NCI-H1048 (cell line): Measurements from ENCODE around the gene AGPAT3.
"Not testable (repeated sequence)": the region's sequence is repeated elsewhere in the genome, so short reads cannot be mapped to it uniquely, and the experiment has no call there.

ENCODE experiments used
- DNase-seq: peaks from one replicate; lab custom pipeline; 2025; lab: John Stamatoyannopoulos, UW

The AGPAT3 gene

DNA sequence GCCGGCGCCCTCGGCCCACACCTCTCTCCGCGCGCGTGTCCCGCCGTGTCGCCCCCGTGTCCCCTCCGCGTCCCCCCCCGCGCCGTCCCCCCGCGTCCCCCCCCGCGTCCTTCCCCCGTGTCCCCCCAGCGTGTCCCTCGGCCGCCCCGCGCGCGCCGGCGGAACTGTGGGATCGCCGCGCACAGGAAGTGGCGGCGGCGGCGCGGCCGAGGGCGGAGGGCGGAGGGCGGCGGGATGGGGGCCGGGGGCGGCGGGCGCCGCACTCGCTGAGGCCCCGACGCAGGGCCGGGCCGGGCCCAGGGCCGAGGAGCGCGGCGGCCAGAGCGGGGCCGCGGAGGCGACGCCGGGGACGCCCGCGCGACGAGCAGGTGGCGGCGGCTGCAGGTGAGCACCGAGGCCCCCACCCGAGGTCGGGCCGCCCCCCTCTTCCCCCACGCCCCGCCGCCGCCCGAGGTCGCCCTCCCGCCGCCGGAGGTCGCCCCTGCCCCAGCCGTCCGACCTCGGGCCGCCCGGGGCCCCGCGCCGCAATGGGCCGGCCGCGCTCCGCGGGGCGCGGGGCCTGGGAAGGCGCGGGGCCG, at the start of gene AGPAT3:
Gene AGPAT3 (plus strand): TSS at position 262 of the 578 bp plus-strand sequence. CDS start 94,459 bp downstream, outside the sequence.
- DNase-seq, result no peak

GRCh38 chr21:43815991-43816390, 49.0 kb upstream of the AGPAT3 start:
- no peak for DNase-seq

DNA sequence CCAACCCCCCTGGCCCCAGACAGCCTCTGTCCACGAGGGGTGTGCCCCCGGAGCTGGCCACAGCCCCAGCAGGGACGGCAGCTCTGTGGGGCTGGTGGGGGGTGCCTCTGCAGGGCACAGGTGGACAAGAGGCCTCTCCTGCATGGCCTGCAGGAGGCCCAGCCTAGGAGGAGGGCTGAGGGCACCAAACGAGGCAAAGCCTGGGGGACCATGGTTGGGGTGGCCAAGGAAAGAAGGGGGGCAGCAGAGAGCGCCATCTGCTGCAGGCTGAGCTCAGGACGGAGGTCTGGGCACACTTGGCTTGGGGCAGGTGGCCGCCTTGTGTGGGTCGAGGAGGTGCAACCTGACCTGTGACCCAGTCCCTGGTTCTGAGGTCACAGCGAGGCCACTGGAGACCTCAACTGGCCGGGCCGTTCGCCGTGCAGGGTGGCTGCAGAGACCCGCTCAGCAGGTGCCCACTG, 48.4 kb upstream of the AGPAT3 start:
- no peak for DNase-seq

DNA sequence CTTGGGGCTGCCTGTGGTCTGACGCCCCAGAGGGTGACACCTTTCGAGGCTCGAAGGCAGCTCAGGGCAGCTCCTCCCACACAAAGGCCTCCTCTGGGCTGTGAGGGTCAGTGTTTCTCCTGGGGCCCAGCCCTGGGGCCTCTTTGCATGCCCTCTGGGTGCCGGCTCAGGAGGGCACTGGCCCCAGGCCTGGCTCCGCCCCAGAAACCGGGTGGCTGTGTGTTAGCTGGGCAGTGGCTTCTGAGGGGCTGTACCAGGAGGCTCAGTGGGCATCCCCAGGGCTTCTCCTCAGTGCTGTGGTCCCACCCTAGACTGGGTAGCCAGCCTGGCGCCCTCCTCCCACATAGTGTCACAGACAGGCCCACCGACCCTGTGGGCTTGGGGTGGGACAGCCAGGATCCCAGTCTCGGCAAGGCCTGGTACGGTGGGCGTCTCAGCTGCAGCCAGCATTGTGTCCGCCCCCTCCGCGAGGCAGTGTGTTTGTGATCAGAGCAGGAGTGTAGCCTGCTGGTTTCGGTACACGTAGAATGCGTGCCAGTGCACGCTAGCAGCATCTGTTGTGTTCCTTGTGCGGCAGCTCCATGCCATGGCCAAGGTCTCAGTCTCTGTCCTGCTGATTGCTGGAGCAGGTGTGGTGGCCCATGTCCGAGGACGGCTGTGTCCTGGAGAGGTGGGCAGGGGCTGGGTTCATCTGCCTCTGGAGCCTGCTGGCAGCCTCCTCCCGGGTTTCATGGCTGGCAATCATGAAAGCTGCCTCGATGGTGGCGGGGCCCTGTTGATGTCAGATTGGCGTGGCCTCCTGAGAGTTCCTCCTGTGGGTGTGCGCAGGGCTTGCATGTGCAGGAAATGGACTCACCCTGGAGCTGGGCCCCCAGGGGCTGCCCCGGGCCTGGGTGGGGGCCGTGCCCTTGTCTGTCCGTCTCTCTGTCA, 47.6 kb upstream of the AGPAT3 start:
- DNase-seq, result no peak

- no peak for DNase-seq
These were observed 46.3 kb upstream of the AGPAT3 start for GRCh38 chr21:43818685-43819084.

DNA sequence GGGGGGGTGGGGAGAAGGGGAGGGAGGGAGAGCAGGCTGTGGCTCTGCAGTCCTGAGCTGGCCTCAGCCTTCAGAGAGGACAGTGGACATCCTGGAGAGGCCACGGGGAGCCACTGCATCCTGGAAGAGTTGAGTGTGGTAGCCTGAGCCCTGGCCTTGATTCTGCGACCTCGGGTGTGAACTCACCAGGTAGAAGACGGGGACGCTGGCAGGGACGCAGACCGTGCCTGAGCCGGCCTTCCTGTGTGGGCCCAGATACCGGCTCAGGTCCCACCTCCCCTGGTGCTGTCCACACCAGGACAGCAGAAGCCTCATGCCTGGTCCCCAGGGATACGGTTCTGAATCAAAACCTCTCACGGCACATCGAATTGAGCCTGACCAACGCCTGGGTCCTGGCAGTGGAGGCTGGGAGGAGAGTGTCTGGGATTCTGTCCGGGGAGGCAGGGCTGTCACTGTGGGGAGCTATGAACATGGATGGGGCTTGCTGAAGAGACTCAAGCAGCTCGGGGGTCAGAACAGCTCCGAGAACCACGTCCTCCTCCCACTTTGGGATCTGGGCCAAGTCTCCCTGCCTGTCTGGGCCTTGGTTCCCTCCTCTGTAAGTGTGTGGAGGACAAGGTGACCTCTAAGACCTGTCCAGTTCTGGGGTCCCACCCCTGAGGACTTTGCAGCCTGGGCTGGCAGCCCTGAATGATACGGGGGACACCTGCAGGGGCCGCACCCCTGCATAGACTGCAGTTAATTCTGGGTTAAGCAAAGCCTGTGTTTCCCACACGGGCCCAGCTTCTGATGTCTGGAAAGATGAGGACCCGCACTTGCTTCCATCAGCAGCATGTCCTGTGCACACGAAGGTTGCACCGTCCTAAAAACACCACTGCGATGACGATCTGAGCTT, 45.3 kb upstream of the AGPAT3 start:
- DNase-seq, result no peak

DNA sequence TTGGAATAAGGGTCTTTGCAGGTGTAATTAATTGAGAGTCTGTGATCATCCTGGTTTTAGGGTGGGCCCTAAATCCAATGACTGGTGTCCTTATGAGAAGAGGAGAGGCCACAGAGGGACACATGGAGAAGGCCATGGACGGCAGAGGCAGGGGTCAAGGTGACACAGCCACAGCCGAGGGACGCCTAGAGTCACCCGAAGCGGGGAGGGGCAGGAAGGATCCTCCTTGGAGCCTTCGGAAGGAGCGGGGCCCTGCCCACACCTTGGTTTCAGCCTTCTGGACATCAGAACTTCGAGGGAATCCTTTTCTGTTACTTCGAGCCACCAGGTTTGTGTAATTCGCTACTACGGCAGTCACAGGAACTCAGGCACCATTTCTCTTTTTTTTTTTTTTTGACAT, 44.6 kb upstream of the AGPAT3 start:
- no peak for DNase-seq

DNA sequence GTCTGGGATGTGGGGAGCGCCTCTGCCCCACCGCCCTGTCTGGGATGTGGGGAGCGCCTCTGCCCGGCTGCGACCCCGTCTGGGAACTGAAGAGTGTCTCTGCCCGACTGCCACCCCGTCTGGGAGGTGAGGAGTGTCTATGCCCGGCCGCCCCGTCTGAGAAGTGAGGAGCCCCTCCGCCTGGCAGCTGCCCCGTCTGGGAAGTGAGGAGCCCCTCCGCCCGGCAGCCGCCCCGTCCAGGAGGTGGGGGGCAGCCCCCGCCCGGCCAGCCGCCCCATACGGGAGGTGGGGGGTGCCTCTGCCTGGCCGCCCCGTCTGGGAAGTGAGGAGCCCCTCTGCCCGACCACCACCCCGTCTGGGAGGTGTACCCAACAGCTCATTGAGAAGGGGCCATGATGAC, 42.9 kb upstream of the AGPAT3 start:
- not testable (repeated sequence) for DNase-seq

- not testable (repeated sequence) for DNase-seq
These were observed 42.3 kb upstream of the AGPAT3 start for GRCh38 chr21:43822741-43823140.

DNA sequence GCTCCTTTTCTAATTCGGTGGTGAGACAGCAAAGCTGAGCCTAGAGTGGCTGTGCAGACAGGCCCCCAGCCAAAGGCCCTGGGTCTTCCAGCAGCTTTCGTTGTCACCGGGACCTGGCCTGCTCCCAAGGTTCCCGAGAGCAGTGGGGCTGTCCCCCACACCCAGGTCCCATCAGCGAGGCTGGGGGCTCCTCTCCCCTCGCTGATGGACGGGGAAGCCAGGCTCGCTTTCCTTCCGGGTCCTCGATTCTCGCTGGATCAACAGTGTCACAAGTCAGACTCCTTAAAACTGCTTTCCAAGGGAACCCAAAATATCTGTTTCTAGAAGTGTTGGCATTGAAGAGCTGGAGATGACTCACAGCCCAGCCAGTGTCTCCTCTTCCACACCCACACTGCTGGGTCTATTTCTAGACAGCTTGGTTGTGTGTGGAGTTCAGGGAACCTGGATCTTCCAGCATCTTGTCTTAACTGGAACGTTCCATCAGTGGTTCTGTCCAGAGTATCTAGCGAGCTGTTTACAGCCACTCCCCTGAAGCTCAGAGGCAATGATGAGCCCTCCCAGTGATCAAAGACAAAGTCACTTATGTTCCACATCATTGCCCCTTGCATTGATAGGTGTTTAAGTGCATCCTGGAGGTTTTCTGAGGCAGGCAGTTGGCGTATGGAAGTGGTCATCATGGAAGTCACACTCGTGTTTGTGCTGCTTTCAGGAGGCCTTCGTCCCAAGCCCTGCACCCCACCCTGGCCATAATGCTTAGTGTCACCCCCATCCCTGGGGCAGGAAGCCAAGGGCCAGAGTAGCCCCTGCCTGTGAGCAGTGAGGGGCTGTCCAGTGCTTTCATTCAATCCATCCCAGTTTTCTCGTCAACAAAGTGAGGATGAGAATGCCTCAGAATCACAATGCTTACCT, 40.4 kb upstream of the AGPAT3 start:
- no peak for DNase-seq

DNA sequence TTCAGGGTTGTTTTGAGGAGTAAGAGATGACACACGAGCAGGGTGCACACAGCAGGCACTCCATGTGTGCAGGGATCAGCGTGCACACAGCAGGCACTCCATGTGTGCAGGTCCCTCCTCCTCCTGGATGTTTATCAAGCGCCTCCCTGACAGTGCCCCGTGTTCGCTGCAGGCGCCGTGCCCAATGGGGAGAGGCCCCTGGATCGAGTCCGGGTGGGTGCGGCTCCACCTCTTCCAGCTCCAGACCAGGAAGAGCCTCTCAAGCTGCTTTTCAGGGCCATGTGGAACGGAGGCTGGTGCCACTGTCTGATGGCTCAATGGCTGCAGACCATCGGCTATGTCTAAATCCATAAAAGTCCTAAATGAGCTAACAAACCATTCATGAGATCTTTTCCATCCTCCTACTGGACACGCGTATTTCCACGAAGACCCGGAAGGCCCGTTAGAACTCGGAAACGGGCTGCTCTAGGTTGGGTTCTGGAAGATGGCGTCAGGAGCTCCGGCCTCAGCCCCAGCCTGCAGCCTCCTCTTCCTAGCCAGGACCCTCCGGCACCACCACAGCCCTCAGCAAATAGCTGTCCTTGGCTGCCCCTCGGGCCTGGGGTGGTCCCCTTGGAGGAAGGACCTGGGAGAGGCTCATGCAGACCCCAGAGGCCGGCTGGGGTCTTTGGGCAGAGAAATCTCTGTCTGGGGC, 39.6 kb upstream of the AGPAT3 start:
- DNase-seq, result no peak

DNA sequence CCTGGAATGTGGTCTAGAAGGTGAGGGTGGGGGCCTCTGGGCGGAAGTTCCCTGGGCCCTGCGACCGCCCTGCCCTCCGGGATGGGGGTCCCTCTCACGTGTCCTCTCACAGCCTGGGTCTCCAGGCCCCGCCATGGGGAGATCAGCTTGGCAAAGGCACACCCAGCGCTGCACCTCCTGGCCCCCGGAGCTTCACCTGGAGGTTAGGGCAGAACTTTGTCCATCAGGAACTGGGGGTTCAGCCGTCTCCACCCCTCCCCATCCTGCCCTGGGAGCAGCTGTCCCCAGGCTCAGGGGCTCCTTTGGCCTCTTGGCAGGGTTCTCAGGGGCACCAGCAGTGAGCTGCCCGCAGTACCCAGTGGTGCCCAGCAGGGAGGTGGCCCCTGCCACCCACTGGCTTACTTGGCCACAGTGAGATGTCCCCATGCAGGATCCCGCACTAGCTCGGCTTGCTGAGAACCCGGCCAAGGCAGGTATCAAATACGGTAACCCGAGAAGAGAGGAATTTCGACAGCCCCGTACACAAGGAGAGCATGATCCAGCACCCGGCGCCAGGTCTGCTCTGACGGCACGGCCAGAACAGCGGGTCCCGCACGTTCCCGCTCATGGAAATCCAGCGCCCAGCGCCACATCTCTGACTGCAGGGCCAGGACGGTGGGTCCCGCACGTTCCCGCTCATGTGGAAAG, 38.9 kb upstream of the AGPAT3 start:
- no peak for DNase-seq

DNA sequence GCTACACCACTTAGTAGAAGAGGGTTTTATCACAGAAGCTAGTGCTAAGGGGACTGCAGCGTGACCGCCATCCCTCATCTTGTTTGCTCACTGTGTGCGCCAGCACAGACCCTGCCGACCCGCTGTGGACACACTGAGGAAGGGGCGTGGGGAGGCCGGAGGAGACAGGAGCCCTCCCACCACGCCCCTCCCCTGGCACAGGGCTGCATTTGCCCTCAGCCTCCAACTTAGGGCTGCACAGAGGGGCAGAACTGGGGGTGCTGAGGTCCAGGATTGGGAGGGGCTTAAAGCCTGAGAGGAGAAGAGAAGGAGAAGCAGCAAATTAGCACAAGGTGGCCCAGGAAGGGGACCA, 38.4 kb upstream of the AGPAT3 start:
- no peak for DNase-seq

DNA sequence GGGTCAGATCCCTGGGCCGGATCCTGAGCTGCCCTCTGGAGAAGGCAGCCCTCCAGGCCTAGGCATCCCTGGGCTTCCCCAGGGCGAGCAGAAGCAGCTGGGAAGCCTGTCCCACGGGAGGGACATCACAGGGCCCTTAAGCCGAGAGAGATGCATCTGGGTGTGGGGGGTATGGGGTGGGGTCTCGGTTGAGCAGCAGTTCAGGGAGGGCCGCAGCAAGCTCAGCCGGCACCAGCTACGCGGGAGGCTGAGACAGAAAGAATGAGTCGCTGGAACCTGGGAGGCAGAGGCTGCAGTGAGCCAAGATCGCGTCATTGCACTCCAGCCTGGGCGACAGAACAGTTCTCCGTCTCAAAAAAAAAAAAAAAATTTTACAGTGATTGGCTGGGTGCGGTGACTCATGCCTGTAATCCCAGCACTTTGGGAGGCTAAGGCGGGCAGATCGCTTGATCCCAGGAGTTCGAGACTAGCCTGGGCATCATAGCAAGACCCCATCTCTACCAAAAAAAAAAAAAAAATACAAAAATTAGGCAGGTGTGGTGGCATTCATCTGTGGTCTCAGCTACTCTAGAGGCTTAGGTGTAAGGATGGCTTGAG, 37.9 kb upstream of the AGPAT3 start:
- DNase-seq, result no peak

- no peak for DNase-seq
These were observed 35.9 kb upstream of the AGPAT3 start for GRCh38 chr21:43829161-43829560.

DNA sequence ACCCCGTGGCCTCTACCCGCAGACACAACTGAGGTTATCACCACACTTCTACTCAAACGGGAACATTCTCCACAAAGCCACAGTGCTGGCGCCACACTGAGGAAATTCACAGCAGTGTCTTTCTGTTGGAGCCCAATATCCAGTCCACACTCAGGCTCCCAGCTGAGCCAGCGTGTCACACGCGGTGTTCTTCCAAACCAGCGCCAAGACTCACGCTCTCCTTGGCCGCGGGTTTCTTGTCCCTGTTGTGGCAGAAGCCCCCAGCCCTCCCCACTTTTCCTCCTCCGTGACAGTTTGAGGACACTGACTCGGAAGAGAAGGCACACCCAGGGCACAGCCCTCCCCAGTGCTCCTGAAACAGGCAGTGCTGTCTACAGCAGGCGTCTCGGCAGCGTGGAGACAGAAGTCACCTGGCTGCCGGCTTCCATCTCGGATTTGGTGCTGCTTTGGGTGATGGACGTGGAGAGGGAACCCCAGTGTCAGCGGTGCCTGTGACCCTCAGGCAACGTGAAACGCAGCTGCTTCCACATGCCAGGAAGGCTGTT, 35.4 kb upstream of the AGPAT3 start:
- no peak for DNase-seq

- DNase-seq, result no peak
These were observed 32.9 kb upstream of the AGPAT3 start for GRCh38 chr21:43832158-43832550.

DNA sequence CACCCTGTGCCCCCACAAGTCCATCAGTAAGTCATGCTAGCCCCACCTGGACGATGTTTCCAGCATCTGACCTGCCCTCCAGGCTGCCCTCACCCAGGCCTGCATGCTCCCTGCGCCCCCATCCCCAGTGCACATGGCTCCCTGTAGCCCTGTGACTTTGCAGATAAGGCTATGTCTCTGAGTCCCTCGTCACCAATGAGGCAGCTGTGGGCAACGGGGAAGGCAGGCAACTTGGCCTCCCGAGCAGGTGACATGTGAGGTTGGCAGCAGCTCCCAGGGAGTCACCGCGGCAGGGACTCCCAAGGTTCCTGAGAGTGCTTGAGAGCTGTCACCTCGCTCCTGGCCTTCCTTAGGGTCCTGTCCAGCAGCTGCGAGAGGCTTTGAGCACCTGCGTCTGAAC, 32.4 kb upstream of the AGPAT3 start:
- no peak for DNase-seq

DNA sequence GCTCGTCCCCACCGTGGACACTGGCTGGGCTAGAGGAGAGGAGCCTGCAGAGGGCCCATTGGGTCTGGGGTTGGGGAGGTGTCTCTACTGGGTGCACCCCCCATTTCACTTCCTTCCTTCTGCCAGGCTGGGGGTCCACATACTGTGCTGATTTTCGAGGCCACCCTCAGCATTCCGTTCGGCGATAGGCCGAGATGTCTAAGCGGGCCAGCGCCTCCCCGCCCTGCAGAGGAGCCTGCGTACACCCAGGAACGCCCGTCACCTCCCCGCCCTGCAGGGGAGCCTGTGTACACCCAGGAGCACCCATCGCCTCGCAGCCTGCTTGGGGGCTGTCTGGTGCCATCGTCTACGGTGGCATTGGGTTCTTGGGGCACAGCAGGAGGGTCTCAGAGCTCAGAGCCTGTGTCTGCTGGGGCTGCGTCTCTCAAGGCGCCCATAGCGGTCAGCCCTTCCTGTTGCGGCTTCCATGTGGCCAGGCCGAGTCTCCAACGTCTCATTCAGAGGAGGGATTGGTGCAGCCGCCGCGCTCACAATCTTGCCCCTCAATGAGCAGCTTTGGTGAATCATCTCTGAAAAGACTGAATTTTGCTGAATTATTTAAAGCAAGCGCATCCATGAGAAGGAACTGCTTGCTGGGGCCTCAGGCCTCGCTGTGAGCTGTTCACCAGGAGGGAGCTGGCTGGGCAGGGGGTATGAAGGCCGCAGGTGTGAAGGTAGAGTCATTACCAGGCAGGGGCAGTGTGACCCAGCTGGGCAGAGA, 30.7 kb upstream of the AGPAT3 start:
- DNase-seq, result no peak
